HG02759 (cell line): ENCODE measurements around the gene DOK6.
"Not testable (repeated sequence)": the region's sequence is repeated elsewhere in the genome, so short reads cannot be mapped to it uniquely, and the experiment has no call there.

ENCODE experiments used
- ATAC-seq: cut with Tn5 transposase; IDR thresholded peaks from one replicate; pipeline ENCODE4 v1.9.1; 2021; ENCODE audit warnings: mild to moderate bottlenecking, moderate library complexity; ENCODE audit not compliant: unreplicated experiment

The DOK6 gene

GRCh38 chr18:69845593-69846506, 445.2 kb downstream of the DOK6 start:
- ATAC-seq = no peak

GRCh38 chr18:69853051-69853450, 452.4 kb downstream of the DOK6 start:
- ATAC-seq = no peak

- ATAC-seq = no peak
Observed at GRCh38 chr18:69854455-69854854, 453.8 kb downstream of the DOK6 start.

- ATAC-seq = no peak
Observed at GRCh38 chr18:69858897-69859296, 458.2 kb downstream of the DOK6 start.

GRCh38 chr18:69864802-69865201, 464.1 kb downstream of the DOK6 start:
- ATAC-seq = peak; percentile 93

DNA sequence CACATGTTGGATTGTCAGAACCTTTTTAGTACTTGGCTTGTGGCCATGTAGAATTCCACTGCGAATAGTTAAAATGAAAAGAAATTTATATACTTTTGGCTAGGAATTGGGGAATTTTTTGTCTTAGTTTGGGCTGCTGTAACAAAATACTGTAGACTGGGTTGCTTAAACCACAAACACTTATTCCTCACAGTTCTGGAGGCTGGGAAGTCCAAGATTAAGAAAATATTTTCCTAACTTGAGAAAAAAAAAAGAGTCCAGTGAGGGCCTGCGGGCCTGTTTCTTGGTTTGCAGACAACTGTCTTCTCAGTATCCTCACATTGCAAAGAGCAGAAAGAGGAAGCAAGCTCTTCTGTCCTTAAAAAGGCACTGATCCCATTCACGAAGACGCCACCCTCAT, 465.1 kb downstream of the DOK6 start:
- no peak for ATAC-seq

- ATAC-seq = no peak
Observed at GRCh38 chr18:69866212-69866611, 465.5 kb downstream of the DOK6 start.

- no peak for ATAC-seq
Observed at GRCh38 chr18:69870736-69871135, 470.0 kb downstream of the DOK6 start.

- no peak for ATAC-seq
Observed at GRCh38 chr18:69871363-69871762, 470.7 kb downstream of the DOK6 start.

GRCh38 chr18:69872661-69873060, 472.0 kb downstream of the DOK6 start:
- no peak for ATAC-seq

DNA sequence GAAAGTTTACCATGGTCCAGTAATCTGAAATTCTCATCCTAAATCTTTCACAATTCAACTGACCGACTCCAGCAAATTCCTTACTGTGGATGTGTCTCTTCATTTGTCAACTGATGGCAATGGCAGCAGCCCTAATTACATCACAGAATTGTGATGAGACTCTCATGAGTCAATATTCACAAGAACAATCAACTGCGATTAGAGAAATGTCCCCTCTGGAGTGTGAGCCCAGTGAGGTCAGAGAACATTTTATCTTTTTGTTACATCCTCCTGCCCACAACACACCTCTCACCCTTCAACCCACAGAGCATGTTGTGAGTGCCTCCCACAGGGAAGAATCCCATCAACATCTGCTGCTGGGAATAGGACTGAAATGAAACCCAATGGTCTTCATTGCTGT, 473.4 kb downstream of the DOK6 start:
- ATAC-seq = no peak

- ATAC-seq = no peak
Observed at GRCh38 chr18:69876490-69876889, 475.8 kb downstream of the DOK6 start.

DNA sequence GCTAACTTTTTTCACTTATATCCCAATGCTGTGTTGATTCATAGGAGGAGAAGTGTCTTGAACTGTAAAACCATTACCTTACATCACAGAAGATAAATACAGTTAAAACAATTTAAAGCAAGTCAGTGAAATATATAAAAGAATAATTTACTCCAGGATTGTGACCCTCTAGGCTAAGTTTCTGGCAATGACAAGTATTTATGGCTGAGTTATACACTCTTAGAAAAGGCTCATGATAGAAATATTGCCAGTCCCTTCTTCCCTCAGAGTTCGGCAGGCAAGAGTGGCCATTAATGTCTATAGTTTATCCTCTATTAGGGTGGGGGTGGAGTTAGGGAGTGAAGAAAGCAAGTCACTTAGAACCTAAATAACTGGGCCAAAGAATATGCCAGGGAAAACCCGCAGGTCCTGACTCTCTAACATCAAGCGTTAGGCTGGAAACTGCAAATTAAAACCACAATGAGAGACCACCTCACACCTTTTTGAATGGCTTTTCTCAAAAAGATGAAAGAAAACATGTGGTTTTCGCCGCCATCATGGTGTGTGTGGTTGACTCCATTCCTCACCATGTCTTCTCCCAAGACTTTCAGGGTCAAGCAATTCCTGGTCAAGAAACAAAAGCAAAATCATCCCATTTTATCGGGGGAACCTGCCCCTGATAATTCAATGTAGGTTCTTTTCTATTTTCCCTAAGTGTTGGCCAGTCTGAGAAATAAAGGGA, 477.7 kb downstream of the DOK6 start:
- no peak for ATAC-seq

GRCh38 chr18:69879051-69879450, 478.4 kb downstream of the DOK6 start:
- ATAC-seq = not testable (repeated sequence)

- ATAC-seq = no peak
Observed at GRCh38 chr18:69880083-69880482, 479.4 kb downstream of the DOK6 start.

GRCh38 chr18:69882965-69883668, 482.4 kb downstream of the DOK6 start:
- peak; percentile 50 for ATAC-seq

- no peak for ATAC-seq
Observed at GRCh38 chr18:69883781-69884180, 483.1 kb downstream of the DOK6 start.

DNA sequence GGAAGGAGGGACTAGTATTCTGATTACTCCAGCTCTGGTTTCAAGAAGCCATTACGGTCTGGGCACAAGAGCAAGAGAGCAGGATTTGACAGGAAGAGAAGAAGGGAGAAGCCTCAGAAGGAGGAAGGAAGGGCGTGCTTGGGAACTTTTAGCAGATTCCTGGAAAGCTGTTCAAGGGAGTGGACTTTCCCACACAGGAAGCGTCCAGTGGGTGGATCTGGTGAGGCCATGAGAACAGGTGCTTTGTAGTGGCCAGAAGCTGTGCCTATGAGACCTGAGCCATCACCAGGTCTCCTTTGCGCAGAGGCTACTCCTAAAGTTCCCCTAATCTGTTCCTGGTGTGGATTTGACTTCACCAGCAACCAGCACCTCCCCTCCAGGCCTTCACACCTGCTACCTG, 484.7 kb downstream of the DOK6 start:
- no peak for ATAC-seq

GRCh38 chr18:69885841-69886531, 485.3 kb downstream of the DOK6 start:
- peak; percentile 84 for ATAC-seq

GRCh38 chr18:69887256-69887655, 486.6 kb downstream of the DOK6 start:
- ATAC-seq = no peak

GRCh38 chr18:69889009-69889408, 488.3 kb downstream of the DOK6 start:
- ATAC-seq = no peak
